Stimulated activated CD8-positive, alpha-beta memory T cell treated with anti-CD3 and anti-CD28 coated beads, Interleukin-7, amount 100 ng/mL, for 24 hours (primary cell): ENCODE measurements around the gene SPRY1.
A peak's percentile ranks its signal among the peaks of the same experiment; 100 is the strongest.

ENCODE experiments used
- DNase-seq: peaks from one replicate; pipeline ENCODE4 v3.0.0-alpha.2; 2020; ENCODE audit warnings: low read depth

Gene SPRY1, protein sequence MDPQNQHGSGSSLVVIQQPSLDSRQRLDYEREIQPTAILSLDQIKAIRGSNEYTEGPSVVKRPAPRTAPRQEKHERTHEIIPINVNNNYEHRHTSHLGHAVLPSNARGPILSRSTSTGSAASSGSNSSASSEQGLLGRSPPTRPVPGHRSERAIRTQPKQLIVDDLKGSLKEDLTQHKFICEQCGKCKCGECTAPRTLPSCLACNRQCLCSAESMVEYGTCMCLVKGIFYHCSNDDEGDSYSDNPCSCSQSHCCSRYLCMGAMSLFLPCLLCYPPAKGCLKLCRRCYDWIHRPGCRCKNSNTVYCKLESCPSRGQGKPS

DNA sequence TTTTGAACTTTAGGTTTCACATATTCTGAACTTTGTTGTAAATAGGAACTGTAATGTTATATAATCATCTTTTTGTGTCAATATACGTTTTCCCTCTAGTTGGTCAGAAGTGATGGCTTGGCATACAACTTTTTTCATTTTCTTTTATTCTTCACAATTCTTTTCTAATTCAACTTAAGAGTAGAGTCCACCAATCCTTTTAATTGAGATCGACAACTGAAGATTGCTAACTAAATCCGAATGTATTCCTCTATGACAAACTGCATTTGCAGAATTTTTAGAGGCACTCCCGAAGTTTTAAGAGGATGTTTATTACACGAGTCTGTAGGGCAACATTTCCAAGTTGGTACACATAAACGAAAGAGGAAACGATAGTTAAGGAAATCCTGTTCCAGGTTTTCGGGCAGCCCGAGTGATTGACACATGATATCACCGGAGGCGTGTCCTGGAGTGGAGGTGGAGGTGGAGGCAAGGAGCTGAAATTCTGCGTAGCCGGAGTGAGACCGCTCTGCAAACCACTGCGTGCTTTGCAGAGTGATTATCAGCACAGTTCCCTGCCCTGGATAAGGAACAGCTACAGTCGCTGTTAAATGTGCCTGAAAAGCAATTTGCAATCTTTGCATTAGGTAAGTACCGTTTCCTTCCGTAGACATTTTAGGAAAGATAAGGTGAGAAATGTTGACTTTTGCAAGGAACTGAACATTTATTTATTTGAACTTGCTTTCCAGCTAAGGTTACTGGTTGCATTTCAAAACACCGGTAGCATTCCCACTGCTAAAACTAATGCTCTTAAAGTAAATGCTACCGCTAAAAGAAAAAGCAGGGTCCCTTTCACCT lies at the start of gene SPRY1:
SPRY1 (plus strand) TSS at position 489 of the 837 bp plus-strand sequence. CDS start 4,797 bp downstream, outside the sequence.
- DNase-seq: peak; percentile 58

DNA sequence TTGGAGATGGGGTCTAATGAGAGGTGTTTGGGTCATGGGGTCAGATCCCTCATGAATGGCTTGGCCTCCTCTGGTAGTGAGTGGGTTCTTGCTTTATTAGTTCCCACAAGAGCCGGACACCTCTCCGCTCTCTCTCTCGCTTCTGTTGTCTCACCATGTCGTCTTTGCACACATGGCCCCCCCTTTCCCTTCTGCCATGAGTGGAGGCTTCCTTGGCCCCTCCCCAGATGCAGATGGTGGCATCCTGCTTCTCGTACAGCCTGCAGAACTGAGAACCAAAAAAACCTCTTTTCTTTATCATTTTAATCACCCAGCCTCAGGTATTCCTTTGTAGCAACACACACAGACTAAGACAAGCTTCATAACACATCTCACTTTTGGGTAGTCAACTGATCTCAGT lies 49.6 kb upstream of the SPRY1 start:
- no peak for DNase-seq

DNA sequence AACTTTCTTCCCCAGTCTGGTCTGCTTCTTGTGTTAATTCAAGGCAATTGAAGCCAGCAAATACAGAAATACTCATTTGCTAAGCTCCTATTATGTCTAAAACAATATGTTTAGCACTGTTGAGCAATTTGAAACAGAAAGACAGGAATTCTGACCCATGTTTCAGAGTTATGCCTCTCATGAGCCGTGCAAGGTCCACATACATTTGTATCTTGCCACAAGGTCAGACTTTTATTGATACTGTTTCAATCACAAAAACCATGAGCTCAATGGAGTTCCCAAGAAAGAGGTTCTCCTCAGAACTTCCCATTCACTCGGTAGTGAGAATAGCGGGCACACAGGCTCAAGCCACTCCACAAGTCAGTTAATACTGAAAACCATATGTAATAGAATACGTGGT lies 47.6 kb upstream of the SPRY1 start:
- DNase-seq: no peak

DNA sequence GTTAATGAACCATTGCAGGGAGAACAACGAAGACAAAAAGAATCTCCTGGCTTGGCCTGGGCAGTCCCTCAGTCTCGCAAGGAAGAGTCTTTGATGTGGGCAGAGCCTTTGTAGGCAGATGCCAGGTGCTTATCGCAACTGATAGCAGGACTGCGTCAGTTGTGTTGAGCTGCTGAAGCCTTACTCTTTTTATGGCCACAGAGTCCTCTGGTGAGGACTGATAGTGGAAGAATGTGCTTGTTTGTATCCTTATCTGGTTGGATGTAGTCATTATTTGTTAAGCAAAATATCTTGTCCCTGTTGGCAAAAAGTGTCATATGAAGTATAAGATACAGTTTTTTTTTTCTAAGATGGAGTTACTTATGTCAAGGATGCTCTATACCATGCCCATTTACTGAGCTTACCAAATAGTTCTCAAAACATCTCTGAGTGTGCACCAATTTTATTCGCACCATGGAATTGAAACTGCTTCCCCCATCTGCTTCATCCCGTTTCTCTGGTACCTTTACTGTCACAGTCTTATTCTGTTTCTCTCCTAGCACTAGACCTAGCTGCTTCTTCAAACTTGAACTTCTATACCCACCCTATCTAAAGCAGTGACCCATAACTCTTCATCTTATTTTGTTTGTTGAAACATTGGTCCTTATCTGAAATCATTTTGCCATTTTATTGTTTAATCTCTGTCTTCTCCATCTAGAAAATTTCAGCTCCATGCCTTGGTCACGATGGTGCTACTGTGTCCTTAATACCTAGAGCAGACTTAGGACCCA lies 47.0 kb upstream of the SPRY1 start:
- DNase-seq: no peak

DNA sequence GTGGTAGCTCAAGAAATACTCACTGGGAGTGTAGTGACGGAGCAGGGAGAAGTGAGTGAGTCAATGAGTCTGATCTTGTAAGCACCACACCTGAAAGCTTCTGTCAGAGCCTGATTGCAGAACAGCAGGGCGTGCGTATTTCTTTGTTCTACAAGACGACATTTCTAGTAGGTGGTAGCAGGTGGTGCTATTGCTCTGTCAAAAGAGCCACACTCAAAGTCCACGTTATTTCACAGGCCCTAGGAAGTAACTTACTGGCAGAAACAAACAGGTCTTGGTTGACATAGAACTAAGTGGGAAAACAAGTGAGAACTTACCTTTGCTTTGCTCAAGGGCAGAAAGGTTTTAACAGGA lies 46.4 kb upstream of the SPRY1 start:
- no peak for DNase-seq

DNA sequence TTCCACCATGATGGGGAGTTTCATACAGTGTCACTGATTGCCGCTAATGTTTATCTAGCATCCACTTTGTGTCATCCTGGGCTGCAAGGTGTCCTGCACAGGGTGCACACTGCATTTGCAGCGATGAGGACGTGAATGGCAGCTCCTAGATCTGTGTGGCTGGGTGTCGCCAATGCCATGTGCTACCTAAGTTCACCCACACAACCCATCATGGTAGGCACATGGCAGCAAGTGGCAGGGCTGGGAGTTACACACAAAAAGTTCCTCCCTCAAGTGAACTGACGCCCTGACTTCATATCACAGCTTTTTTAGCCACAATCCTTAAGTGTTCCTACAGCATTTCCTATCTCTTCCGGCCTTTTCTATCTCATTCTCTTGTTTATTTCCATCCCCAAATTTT lies 45.9 kb upstream of the SPRY1 start:
- no peak for DNase-seq

DNA sequence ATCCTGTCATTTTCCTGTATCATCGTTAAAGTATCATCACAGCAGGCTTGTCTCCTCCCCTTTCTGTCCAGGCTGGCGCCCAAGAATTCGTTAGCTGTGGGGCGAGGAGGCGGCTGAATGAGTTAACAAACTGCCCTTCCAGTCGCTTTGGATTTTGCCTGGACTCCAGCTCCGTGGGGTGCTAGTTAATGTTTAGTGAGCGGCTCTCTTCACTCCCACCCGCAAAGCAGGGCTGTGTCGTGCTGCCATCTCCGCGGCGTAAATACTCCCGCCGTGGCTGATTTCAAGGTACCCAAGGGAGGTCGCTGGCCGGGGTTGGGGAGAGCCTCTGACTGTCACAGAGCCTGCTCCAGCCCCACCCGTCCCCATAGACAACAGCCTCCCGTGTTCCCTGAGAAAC lies 44.9 kb upstream of the SPRY1 start:
- DNase-seq: no peak

DNA sequence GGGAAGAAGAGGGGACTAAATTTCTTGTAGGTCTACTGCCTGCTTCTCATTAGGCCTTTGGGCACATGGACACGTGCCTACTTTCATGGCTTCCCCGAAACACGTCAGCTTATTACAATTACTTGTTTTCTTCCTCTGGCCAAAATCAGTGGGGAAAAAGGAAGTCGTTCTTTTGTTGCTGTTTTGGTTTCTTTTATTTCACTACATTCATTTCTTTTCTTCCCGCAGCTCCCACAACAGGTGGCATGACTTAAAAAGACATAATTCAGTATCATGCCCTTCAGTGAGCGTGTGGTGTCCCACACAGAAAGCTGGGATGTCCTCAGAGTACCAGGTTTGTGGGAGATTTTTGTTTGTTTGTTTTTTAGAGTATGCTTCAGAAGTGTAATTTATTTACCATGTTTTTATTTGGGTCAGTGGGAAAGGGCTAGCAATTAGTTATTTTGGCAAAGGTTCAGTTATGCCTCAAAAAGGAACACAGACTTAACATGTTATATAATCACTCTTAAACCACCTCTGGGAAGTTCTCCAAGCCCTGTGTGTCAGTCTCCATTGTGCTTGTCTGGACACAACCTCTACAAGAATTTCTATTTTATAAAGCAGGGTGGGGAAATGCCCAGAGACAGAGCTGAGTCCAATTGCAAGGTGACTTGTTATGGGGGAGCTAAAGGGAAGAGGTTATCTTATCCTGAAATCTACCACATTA lies 44.2 kb upstream of the SPRY1 start:
- no peak for DNase-seq

DNA sequence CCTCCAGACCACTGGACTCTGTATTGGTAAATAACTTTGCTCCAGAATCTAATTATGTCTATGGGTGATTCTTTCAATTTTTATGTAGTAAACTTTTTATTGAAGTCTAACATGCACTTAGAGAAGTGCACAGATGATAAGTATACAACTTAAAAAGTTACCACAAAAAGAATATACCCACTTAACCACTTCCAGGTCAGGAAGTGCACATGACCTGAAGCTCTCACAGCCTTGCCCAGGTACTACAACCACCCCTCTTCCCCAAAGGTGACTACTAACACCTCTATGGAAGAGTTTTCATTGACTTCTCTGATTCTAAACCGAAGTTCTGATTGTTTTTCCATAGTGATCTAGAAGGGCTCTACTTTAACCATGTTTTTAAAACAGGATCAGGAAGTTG lies 43.6 kb upstream of the SPRY1 start:
- no peak for DNase-seq

DNA sequence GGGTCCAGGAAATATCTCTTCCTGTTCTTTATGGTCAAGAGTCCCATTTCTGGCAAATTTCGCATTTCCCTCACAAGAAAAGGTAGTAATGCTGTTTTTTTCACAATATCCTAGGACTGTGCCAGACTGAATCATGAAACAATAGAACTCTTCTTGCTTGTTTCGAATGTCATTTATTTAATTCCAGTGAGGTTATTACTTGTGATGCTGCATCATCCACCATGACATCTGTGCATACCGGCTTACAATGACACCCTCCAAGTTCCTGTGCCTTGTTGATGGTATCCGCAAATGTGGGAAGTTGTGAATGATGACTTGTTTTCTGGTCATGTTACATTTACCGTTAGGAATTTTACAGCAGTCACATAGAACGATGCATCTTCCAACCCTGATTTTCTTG lies 42.9 kb upstream of the SPRY1 start:
- no peak for DNase-seq

DNA sequence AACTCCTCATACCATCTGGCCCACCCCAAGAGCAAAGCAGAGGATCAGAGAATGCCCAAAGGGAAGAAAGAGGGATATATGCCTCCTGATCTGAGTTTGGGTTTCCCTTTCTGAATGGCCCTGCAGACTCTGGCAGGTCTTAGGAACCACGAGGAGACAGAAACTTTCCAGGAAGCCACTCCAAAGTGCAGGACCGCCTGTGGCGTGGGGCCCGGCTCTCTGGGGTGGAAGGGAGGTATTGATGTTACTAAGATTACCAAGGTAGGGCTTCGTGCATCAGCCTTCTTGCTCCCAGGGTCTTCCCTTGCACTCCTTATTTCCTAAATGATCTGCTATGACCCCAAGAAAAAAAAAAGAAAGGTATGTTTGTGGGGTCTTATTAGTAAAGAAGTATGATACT lies 41.9 kb upstream of the SPRY1 start:
- DNase-seq: no peak

DNA sequence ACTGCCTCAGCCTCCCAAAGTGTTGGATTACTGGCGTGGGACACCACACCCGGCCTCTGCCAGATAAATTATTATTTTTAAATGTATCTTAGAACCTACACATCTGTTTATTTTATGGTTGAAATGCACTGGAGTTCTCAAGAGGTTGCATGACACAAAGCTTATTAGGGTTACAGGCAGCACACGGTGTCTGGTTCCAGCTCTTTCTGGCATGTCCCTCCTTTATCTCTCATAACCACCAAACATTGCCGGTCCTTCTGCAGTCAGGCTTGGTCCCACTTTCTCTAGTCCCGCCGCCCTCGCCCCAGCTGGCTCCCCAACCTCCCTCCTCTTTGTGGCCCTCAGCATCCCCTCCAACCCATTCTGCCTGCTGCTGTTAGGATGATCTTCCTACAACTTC lies 39.7 kb upstream of the SPRY1 start:
- no peak for DNase-seq

DNA sequence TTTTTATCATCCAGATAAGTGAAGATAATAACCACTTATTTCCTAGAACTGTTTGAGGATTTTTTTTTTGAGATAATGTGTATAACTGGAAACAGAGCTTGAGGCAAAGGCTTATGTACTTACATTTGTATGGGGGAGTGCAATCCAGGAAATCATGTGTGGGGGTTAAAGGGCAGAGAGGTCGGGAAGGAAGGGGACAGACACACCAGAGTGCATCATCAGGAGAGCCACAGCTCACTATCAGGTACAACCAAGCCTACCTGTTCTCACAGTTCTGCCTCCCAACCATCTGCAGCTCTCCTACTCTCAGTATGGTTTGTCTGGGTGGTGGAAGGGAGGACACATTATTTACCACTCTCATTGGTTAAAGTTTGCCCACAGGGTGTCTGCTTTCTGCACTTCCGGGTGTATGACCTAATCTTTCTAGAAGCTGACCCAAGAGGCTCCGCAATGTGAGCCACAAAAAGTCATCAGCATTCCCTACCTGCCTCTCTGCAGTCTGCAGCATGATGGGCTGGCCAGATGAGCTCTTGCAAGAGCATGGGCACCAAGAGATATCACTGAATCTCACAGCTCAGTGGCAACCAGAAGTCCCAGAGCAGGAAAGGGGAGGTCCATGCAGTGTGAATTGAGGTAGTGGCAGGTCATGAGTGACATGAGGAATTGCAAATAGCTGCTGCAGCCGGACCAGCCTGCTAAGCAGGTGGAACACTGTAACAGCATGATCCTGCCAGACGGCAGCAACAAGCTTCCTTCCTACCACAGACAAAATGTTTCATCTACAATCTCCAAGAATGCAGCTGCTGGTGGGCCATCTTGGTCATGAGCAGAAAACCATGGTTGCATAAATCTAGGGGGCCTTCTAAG lies 36.9 kb upstream of the SPRY1 start:
- no peak for DNase-seq

DNA sequence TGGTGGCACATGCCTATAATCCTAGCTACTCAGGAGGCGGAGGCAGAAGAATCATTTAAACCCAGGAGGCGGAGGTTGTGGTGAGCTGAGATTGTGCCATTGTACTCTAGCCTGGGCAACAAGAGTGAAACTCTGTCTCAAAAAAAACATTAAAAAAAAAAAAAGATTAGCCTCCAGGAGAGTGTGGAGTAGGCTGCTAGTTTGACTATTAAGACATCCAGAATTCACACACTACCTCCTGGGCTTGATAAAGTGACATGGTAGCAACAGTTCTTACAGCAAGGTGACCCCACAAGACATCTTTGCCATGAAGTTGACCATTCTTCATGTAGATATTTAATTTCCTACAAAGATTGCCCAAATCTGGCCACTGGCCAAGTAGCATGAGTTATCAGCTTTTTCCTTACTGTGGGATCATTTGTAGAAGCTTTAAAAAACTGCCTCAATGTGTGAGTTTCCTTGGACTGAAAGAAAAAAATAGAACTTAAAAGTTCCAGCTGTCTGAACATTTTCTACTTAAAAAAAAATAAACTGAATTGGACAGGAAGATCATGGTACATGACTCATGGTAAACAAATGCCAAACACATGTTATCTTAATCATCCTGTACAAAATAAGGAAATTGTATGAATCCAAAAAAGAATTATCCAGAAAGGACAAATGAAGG lies 35.3 kb upstream of the SPRY1 start:
- DNase-seq: no peak

DNA sequence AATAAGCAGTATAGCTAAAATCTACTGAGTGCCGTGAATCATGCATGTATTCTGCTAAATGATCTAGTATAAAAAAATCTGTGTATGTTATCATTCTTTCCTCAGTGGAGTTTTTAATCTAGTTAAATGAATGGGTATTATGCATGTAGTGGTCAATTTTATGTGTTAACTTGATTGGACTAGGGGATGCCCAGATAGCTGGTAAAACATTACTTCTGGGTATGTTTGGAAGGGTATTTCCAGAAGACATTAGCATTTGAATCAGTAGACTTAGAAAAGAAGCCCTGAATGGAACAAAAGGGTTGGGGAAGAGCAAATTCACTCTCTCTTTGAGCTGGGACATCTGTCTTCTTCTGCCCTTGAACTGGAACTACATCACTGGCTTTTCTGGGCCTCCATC lies 34.5 kb upstream of the SPRY1 start:
- no peak for DNase-seq

DNA sequence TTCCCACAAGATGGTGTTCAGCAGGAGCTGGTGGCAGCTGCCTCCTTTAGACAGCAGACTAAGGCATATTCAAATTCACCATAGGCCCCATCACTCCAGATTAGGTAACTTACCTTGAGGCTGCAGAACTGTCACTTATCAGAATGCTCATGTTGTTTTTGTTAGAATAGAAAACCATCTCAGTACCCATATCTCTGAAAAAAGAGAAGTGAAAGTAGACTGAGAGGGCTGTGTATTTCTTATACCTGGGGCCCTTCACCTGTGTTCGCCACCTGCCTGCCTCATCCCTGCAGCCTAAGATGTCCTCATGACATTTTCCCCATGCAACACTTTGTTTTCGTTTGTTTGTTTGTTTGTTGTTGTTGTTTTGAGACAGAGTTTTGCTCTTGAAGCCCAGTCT lies 32.9 kb upstream of the SPRY1 start:
- no peak for DNase-seq

DNA sequence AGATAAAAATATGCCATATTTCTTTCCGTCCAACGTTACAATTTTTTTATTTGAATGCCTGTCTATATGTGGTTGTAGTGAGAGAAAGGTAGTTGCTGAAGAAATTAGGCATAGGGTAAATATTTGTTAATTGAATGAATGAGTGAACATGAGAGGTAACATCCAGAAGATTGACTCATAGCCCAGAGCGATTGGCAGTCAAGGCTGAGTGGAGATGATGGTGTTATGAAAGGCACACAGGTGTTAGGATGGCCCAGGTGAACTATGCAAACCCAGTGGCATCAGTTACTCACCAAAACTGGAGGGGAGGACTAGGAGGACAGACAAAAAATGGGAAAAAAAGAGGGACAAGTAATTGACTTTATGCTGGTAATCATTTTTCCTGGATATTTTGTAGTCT lies 31.7 kb upstream of the SPRY1 start:
- no peak for DNase-seq

DNA sequence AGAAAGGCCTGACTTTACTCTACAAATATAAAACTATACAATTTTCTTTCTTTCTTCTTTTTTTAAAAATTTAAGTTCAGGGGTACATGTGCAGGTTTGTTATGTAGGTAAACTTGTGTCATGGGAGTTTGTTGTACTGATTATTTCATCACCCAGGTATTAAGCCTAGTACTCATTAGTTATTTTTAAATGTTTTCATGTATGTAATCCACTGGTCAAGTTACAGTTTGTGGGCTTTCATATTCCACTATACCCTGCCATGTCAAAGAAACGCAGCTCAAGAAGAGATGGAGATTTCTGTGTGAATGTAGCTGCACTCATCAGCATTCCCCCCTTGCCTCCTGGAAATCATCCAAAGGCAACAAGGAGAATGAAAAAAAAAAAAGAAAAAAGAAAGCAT lies 31.2 kb upstream of the SPRY1 start:
- no peak for DNase-seq

DNA sequence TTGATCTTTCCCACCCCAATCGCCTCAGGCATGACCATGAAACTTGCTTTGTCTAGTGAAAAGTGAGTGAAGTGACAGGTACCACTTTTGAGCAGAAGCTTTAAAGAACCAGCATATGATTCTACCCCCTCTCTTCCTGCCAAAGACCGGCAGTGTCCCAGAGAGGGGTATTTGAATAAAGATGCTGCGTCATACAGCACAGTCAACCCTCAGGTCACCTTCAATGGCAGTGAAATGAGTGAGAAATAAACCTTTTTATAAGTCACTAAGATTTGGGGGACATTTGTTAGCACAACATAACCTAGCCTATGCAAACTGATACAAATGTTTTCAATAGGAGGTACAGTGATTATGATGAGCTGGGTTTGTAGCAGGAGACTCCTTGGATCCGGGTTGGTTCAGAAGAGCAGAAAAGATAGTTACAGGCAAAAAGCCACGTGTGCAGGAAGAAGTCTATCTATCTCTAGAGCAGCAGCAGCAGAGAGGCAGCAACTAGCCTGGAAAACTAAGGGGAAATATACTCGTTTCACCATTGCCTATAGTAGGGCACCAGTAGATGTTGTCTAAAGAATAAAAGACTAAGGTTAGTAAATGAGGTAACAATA lies 30.3 kb upstream of the SPRY1 start:
- DNase-seq: no peak

DNA sequence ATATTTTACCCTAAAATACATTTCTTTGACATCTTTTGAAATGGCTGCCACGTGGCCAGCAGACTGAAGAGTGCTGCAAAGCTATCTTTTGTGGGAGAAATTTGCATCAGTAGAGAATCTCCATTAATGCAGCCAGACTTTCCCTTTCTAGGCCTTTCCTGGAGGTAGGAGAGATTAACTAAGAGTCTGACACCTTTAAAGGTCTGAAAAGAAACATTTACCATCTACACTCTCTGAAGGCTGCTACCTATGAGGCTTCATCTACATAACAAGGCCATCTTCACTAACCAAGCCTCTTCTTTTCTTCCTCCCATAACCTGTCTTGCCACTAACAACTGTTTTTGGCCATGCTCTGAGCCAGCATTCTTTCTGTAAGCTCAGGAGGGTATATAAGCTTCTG lies 17.8 kb upstream of the SPRY1 start:
- no peak for DNase-seq
